ENCODE measurements around the gene YOD1.

Gene YOD1

GRCh38 chr1:207067185-207067584, 16.2 kb upstream of the YOD1 start:
- Histone ChIP-seq H3K9ac (no peak overlapping the region), H3K79me2 (ENCODE audit: insufficient read depth, low read depth) (no peaks in the 10 kb centered on the region), H2AFZ (ENCODE audit: low read depth) (no peak overlapping the region), H3K4me1 (ENCODE audit: low read depth, poor library complexity, severe bottlenecking) (no peaks in the 10 kb centered on the region), H3K27ac (no peak overlapping the region), H3K4me2 (no peak overlapping the region), H3K36me3 (ENCODE audit: insufficient read depth) (no peaks in the 10 kb centered on the region), H3K27me3 (ENCODE audit: insufficient read depth, low read depth) (no peaks in the 10 kb centered on the region), H4K20me1 (ENCODE audit: insufficient read depth) (no peaks in the 10 kb centered on the region), H3K4me3 (IDR thresholded peaks at IDR 0.05; ENCODE audit: insufficient read depth, low read depth, low read length) (no peak overlapping the region)
- TF ChIP-seq CTCF (conservative IDR thresholded peaks at IDR 0.05; ENCODE audit: low read depth, low read length) = no peak

- Histone ChIP-seq H3K27me3 (ENCODE audit: insufficient read depth, low read depth) (no peaks in the 10 kb centered on the region), H2AFZ (ENCODE audit: low read depth) (no peak overlapping the region), H3K36me3 (ENCODE audit: insufficient read depth) (no peaks in the 10 kb centered on the region), H3K27ac (no peak overlapping the region), H4K20me1 (ENCODE audit: insufficient read depth) (no peaks in the 10 kb centered on the region), H3K4me3 (IDR thresholded peaks at IDR 0.05; ENCODE audit: insufficient read depth, low read depth, low read length) (no peak overlapping the region), H3K79me2 (ENCODE audit: insufficient read depth, low read depth) (no peaks in the 10 kb centered on the region), H3K4me2 (no peak overlapping the region), H3K4me1 (ENCODE audit: low read depth, poor library complexity, severe bottlenecking) (peaks cover 9% of the 10 kb centered on the region), H3K9ac (no peak overlapping the region)
- TF ChIP-seq CTCF (conservative IDR thresholded peaks at IDR 0.05; ENCODE audit: low read depth, low read length) = no peak
These were observed 13.6 kb upstream of the YOD1 start for GRCh38 chr1:207064561-207064960.

- H3K4me1 ChIP-seq (ENCODE audit: low read depth, poor library complexity, severe bottlenecking) = peaks cover 25% of the 10 kb centered on the region
- no peaks in the 10 kb centered on the region for H3K27me3 ChIP-seq (ENCODE audit: insufficient read depth, low read depth)
- no peaks in the 10 kb centered on the region for H3K36me3 ChIP-seq (ENCODE audit: insufficient read depth)
- no peaks in the 10 kb centered on the region for H3K79me2 ChIP-seq (ENCODE audit: insufficient read depth, low read depth)
- no peak overlapping the region for H3K9ac ChIP-seq
- no peak overlapping the region for H3K4me3 ChIP-seq (IDR thresholded peaks at IDR 0.05; ENCODE audit: insufficient read depth, low read depth, low read length)
- no peaks in the 10 kb centered on the region for H4K20me1 ChIP-seq (ENCODE audit: insufficient read depth)
- no peak overlapping the region for H3K27ac ChIP-seq
- no peak overlapping the region for H3K4me2 ChIP-seq
- no peak for TF ChIP-seq CTCF (conservative IDR thresholded peaks at IDR 0.05; ENCODE audit: low read depth, low read length)
- H2AFZ ChIP-seq (ENCODE audit: low read depth) = no peak overlapping the region
These were observed 12.0 kb upstream of the YOD1 start for GRCh38 chr1:207063014-207063413.

- Histone ChIP-seq H3K79me2 (ENCODE audit: insufficient read depth, low read depth) (no peaks in the 10 kb centered on the region), H3K9ac (no peak overlapping the region), H3K4me1 (ENCODE audit: low read depth, poor library complexity, severe bottlenecking) (peaks cover 27% of the 10 kb centered on the region), H4K20me1 (ENCODE audit: insufficient read depth) (no peaks in the 10 kb centered on the region), H2AFZ (ENCODE audit: low read depth) (no peak overlapping the region), H3K4me3 (IDR thresholded peaks at IDR 0.05; ENCODE audit: insufficient read depth, low read depth, low read length) (no peak overlapping the region), H3K27me3 (ENCODE audit: insufficient read depth, low read depth) (no peaks in the 10 kb centered on the region), H3K4me2 (no peak overlapping the region), H3K27ac (no peak overlapping the region), H3K36me3 (ENCODE audit: insufficient read depth) (no peaks in the 10 kb centered on the region)
- TF ChIP-seq CTCF (conservative IDR thresholded peaks at IDR 0.05; ENCODE audit: low read depth, low read length) = no peak
These were observed 11.1 kb upstream of the YOD1 start for GRCh38 chr1:207062058-207062457.
